ENCODE data around the gene AHI1. TPM values are rescaled to one million over a fixed set of nuclear protein-coding genes. Genes with fewer than 3 reads are reported as not detected.
A peak's percentile ranks its signal among the peaks of the same experiment; 100 is the strongest.

The AHI1 gene
- total and polyA plus RNA-seq, 2 donors (not counting 1 experiment from before 2014, with no cell fraction given), result 14.2 to 22.8 TPM

GRCh38 chr6:135244805-135245204 is 252.7 kb downstream of the AHI1 start:
- no peaks in the 10 kb centered on the region for H3K4me1 ChIP-seq (ENCODE audit: control insufficient read depth, extremely low read depth, insufficient read depth, low read length)
- no peak overlapping the region for H3K4me3 ChIP-seq (replicated peaks in 1 of 4; ENCODE audit: control extremely low read depth in 1 of 4, insufficient read depth in 1 of 4, low read depth in 3 of 4, low read length in 4 of 4)
- H3K79me2 ChIP-seq (ENCODE audit: control insufficient read depth, insufficient read depth, low read length), result no peaks in the 10 kb centered on the region
- H3K9me3 ChIP-seq (ENCODE audit: control insufficient read depth, insufficient read depth, low read depth, low read length), result no peaks in the 10 kb centered on the region
- no peak overlapping the region for H3K4me2 ChIP-seq (ENCODE audit: extremely low read depth, insufficient read depth, low read length)
- no peaks in the 10 kb centered on the region for H3K36me3 ChIP-seq (ENCODE audit: control insufficient read depth, insufficient read depth, low read length)
- no peak overlapping the region for H2AFZ ChIP-seq (ENCODE audit: low read length)
- no peaks in the 10 kb centered on the region for H3K27me3 ChIP-seq (ENCODE audit: control insufficient read depth, insufficient read depth, low read length)
- TF ChIP-seq, protein P1, sequence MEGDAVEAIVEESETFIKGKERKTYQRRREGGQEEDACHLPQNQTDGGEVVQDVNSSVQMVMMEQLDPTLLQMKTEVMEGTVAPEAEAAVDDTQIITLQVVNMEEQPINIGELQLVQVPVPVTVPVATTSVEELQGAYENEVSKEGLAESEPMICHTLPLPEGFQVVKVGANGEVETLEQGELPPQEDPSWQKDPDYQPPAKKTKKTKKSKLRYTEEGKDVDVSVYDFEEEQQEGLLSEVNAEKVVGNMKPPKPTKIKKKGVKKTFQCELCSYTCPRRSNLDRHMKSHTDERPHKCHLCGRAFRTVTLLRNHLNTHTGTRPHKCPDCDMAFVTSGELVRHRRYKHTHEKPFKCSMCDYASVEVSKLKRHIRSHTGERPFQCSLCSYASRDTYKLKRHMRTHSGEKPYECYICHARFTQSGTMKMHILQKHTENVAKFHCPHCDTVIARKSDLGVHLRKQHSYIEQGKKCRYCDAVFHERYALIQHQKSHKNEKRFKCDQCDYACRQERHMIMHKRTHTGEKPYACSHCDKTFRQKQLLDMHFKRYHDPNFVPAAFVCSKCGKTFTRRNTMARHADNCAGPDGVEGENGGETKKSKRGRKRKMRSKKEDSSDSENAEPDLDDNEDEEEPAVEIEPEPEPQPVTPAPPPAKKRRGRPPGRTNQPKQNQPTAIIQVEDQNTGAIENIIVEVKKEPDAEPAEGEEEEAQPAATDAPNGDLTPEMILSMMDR (conservative IDR thresholded peaks at IDR 0.05 in 1 of 2, IDR thresholded peaks at IDR 0.05 in 1 of 2; ENCODE audit: low read depth in 1 of 2, low read length in 2 of 2), result no peak
- TF ChIP-seq EZH2 (IDR thresholded peaks at IDR 0.05; ENCODE audit: low read length, missing control alignments), result no peak
- DNase-seq (ENCODE audit: low read depth in 2 of 2), result no peak
- no peaks in the 10 kb centered on the region for H4K20me1 ChIP-seq (ENCODE audit: control insufficient read depth, extremely low read depth, insufficient read depth, low read length)
- H3K27ac ChIP-seq (ENCODE audit: insufficient read depth, low read length), result no peak overlapping the region
- no peak overlapping the region for H3K9ac ChIP-seq (ENCODE audit: insufficient read depth, low read length)

GRCh38 chr6:135243871-135244796 is 253.4 kb downstream of the AHI1 start:
- H3K9ac ChIP-seq (ENCODE audit: insufficient read depth, low read length), result no peak overlapping the region
- no peak overlapping the region for H2AFZ ChIP-seq (ENCODE audit: low read length)
- peak in 1 of 2 donors; percentile 6 for DNase-seq (ENCODE audit: low read depth in 2 of 2)

DNA sequence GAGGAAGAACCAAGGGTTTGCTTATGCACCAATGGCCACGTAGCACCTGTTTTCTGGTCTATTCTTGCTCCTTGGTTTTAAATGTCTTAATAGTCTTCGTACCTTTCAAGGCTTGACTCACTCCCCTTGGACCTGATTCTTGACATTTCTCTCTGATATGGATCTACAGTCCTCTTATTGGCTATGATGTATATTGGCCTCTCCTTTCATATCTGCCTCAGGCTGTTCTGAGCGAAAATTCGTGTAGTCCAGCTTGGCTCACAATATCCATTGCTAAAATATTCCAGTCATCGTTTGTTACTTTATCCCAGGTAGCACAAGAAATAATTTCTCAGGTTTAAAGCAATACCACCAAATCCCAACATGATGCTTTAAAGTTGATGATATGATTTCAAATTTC is 256.8 kb downstream of the AHI1 start:
- Histone ChIP-seq H3K4me3 (replicated peaks in 1 of 4; ENCODE audit: control extremely low read depth in 1 of 4, insufficient read depth in 1 of 4, low read depth in 3 of 4, low read length in 4 of 4) (no peak overlapping the region), H3K27me3 (ENCODE audit: control insufficient read depth, insufficient read depth, low read length) (no peaks in the 10 kb centered on the region), H3K9me3 (ENCODE audit: control insufficient read depth, insufficient read depth, low read depth, low read length) (no peaks in the 10 kb centered on the region), H2AFZ (ENCODE audit: low read length) (no peak overlapping the region), H3K79me2 (ENCODE audit: control insufficient read depth, insufficient read depth, low read length) (no peaks in the 10 kb centered on the region), H3K4me2 (ENCODE audit: extremely low read depth, insufficient read depth, low read length) (no peak overlapping the region), H4K20me1 (ENCODE audit: control insufficient read depth, extremely low read depth, insufficient read depth, low read length) (no peaks in the 10 kb centered on the region), H3K9ac (ENCODE audit: insufficient read depth, low read length) (no peak overlapping the region), H3K27ac (ENCODE audit: insufficient read depth, low read length) (no peak overlapping the region), H3K36me3 (ENCODE audit: control insufficient read depth, insufficient read depth, low read length) (no peaks in the 10 kb centered on the region), H3K4me1 (ENCODE audit: control insufficient read depth, extremely low read depth, insufficient read depth, low read length) (no peaks in the 10 kb centered on the region)
- TF ChIP-seq, protein P1 (conservative IDR thresholded peaks at IDR 0.05 in 1 of 2, IDR thresholded peaks at IDR 0.05 in 1 of 2; ENCODE audit: low read depth in 1 of 2, low read length in 2 of 2), result no peak
- TF ChIP-seq EZH2 (IDR thresholded peaks at IDR 0.05; ENCODE audit: low read length, missing control alignments), result no peak
- no peak for DNase-seq (ENCODE audit: low read depth in 2 of 2)

More at GRCh38 chr6:135243871-135244796, 253.4 kb downstream of the AHI1 start:
- Histone ChIP-seq H3K4me1 (ENCODE audit: control insufficient read depth, extremely low read depth, insufficient read depth, low read length) (no peaks in the 10 kb centered on the region), H3K9me3 (ENCODE audit: control insufficient read depth, insufficient read depth, low read depth, low read length) (no peaks in the 10 kb centered on the region), H3K27me3 (ENCODE audit: control insufficient read depth, insufficient read depth, low read length) (no peaks in the 10 kb centered on the region), H3K4me2 (ENCODE audit: extremely low read depth, insufficient read depth, low read length) (no peak overlapping the region), H3K27ac (ENCODE audit: insufficient read depth, low read length) (no peak overlapping the region), H3K4me3 (replicated peaks in 1 of 4; ENCODE audit: control extremely low read depth in 1 of 4, insufficient read depth in 1 of 4, low read depth in 3 of 4, low read length in 4 of 4) (no peak overlapping the region), H4K20me1 (ENCODE audit: control insufficient read depth, extremely low read depth, insufficient read depth, low read length) (no peaks in the 10 kb centered on the region), H3K36me3 (ENCODE audit: control insufficient read depth, insufficient read depth, low read length) (no peaks in the 10 kb centered on the region), H3K79me2 (ENCODE audit: control insufficient read depth, insufficient read depth, low read length) (no peaks in the 10 kb centered on the region)
- TF ChIP-seq EZH2 (IDR thresholded peaks at IDR 0.05; ENCODE audit: low read length, missing control alignments), result no peak
- TF ChIP-seq, protein P1 (conservative IDR thresholded peaks at IDR 0.05 in 1 of 2, IDR thresholded peaks at IDR 0.05 in 1 of 2; ENCODE audit: low read depth in 1 of 2, low read length in 2 of 2), result no peak
